Liver (tissue), 5 donors: ENCODE data around the gene TBXT. TPM values are rescaled to one million over a fixed set of nuclear protein-coding genes. Genes with fewer than 3 reads are reported as not detected.

Source experiments
- polyA plus RNA-seq, 2 donors: library from polyadenylated mRNA; stranded (reverse) in 1 of 2; unstranded in 1 of 2; fragments of 200-250 nt in 1 of 2; fragments of >200 nt in 1 of 2; fragmentation: Nextera tagmentation in 1 of 2; extraction: Ambion mirVana in 1 of 2; gene quantifications; one replicate each; pipeline versions ENCODE4 v1.2.1 to v1.2.3, GENCODE V29; 2013 to 2015
- small RNA-seq: library from RNA; depleted of rRNA; stranded (forward); fragments of <200 nt; gene quantifications from one replicate; pipeline ENCODE3, GENCODE V24; 2014
- total RNA-seq, 2 donors: library from RNA; depleted of rRNA; stranded (reverse); fragments of >200 nt; gene quantifications; one replicate each; pipeline ENCODE4 v1.2.3, GENCODE V29; 2014
- donor health status: healthy.
- donor health status: healthy.
- donor health status: healthy.

Gene TBXT
- total and polyA plus RNA-seq, 4 donors, result not detected

Small RNA genes lying within 50 kb of the gene (small RNA-seq; reads per million reads assigned to genes)
- not detected for gene RNU6-153P

Other genes with a start within 250 kb of the TBXT start
- gene PRR18, start 140.5 kb upstream of the TBXT start, total RNA-seq, result 1 to 10 TPM; 1.2 to 2.8 TPM
- gene PRR18, start 140.5 kb upstream of the TBXT start, polyA plus RNA-seq, result under 1 TPM; 0.29 to 0.98 TPM
- gene SFT2D1, start 174.7 kb upstream of the TBXT start, total RNA-seq, result 10 to 100 TPM; 14.7 to 15.7 TPM
- 10 to 100 TPM in 1 of 2 donors, 1 to 10 TPM in 1; 9.5 to 16.6 TPM for gene SFT2D1, start 174.7 kb upstream of the TBXT start, polyA plus RNA-seq
- 100 to 1,000 TPM in 1 of 2 donors, 10 to 100 TPM in 1; 79.7 to 261 TPM for gene MPC1, start 215.1 kb upstream of the TBXT start, total RNA-seq
- 100 to 1,000 TPM; 213 to 478 TPM for gene MPC1, start 215.1 kb upstream of the TBXT start, polyA plus RNA-seq